Kidney capillary endothelial cell (primary cell): ENCODE measurements around the gene AGAP9.
"Not testable (repeated sequence)": the region's sequence is repeated elsewhere in the genome, so short reads cannot be mapped to it uniquely, and the experiment has no call there.

Experiments used
- DNase-seq: peaks from one replicate; pipeline ENCODE4 v3.0.0-alpha.2; 2018; ENCODE audit warnings: low spot score

AGAP9 gene

GRCh38 chr10:47523475-47523874 is at the start of gene AGAP9:
Gene AGAP9, minus strand, starts transcription at chr10:47523638. Its CDS starts 112 bp downstream, at chr10:47523526.
- not testable (repeated sequence) for DNase-seq

- not testable (repeated sequence) for DNase-seq
Observed at GRCh38 chr10:47571138-47571912, 47.9 kb upstream of the AGAP9 start.

GRCh38 chr10:47566757-47567156 is 43.3 kb upstream of the AGAP9 start:
- not testable (repeated sequence) for DNase-seq

- not testable (repeated sequence) for DNase-seq
Observed at GRCh38 chr10:47566108-47566699, 42.8 kb upstream of the AGAP9 start.

GRCh38 chr10:47565517-47565920 is 42.1 kb upstream of the AGAP9 start:
- DNase-seq: not testable (repeated sequence)

GRCh38 chr10:47564953-47565352 is 41.5 kb upstream of the AGAP9 start:
- DNase-seq: not testable (repeated sequence)

GRCh38 chr10:47564318-47564717 is 40.9 kb upstream of the AGAP9 start:
- DNase-seq: not testable (repeated sequence)

- not testable (repeated sequence) for DNase-seq
Observed at GRCh38 chr10:47560452-47560851, 37.0 kb upstream of the AGAP9 start.

- DNase-seq: not testable (repeated sequence)
Observed at GRCh38 chr10:47559718-47560308, 36.4 kb upstream of the AGAP9 start.

GRCh38 chr10:47558109-47558508 is 34.7 kb upstream of the AGAP9 start:
- not testable (repeated sequence) for DNase-seq

- not testable (repeated sequence) for DNase-seq
Observed at GRCh38 chr10:47557616-47558015, 34.2 kb upstream of the AGAP9 start.

- not testable (repeated sequence) for DNase-seq
Observed at GRCh38 chr10:47555334-47555733, 31.9 kb upstream of the AGAP9 start.

GRCh38 chr10:47554552-47554951 is 31.1 kb upstream of the AGAP9 start:
- not testable (repeated sequence) for DNase-seq

GRCh38 chr10:47553860-47554247 is 30.4 kb upstream of the AGAP9 start:
- DNase-seq: not testable (repeated sequence)

- peak; percentile 65 for DNase-seq
Observed at GRCh38 chr10:47553214-47553859, 29.9 kb upstream of the AGAP9 start.

- peak; percentile 48 for DNase-seq
Observed at GRCh38 chr10:47552719-47553118, 29.3 kb upstream of the AGAP9 start.

- DNase-seq: not testable (repeated sequence)
Observed at GRCh38 chr10:47547286-47547685, 23.8 kb upstream of the AGAP9 start.

- not testable (repeated sequence) for DNase-seq
Observed at GRCh38 chr10:47536430-47536829, 13.0 kb upstream of the AGAP9 start.

GRCh38 chr10:47502313-47502712 is 21.1 kb downstream of the AGAP9 start:
- DNase-seq: not testable (repeated sequence)

GRCh38 chr10:47494226-47494625 is 29.2 kb downstream of the AGAP9 start:
- not testable (repeated sequence) for DNase-seq

- not testable (repeated sequence) for DNase-seq
Observed at GRCh38 chr10:47491600-47491999, 31.8 kb downstream of the AGAP9 start, which contains the start of gene FAM25G. Gene FAM25G, minus strand, starts transcription at chr10:47491700. Its CDS starts 26 bp downstream, at chr10:47491674.

- DNase-seq: not testable (repeated sequence)
Observed at GRCh38 chr10:47489630-47490029, 33.8 kb downstream of the AGAP9 start.
